ENCODE results near the gene SPSB4. TPM values are rescaled to one million over a fixed set of nuclear protein-coding genes. Genes with fewer than 3 reads are reported as not detected.

The SPSB4 gene
- total and polyA plus RNA-seq, 9 donors, result 0.07 to 0.57 (median 0.12) TPM; not detected in 5

DNA sequence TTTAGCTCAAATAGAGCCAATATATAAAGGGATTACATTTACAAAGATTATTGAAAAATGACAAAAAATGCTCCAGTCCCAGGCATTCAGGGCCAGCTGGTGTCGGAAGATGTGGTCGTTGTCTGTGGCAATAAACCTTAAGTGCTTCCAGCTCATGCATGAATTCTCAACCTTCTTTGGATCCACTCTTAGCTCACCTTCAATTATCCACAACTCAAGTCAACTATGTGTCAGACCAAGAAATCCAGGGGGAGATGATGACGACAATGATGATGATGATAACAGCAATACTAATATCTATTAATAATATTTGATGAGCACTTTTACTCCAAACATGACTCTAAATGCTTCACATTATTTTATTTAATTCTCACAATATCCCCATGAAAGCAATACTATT, 126.9 kb downstream of the SPSB4 start:
- H3K9me3 ChIP-seq, result peaks cover 0 to 4% of the 10 kb centered on the region in 2 donors
- H3K27ac ChIP-seq, result no peak overlapping the region
- H3K36me3 ChIP-seq, result no peaks in the 10 kb centered on the region
- H3K27me3 ChIP-seq, result no peaks in the 10 kb centered on the region
- no peak for DNase-seq
- H3K4me1 ChIP-seq (ENCODE audit: insufficient read depth), result no peaks in the 10 kb centered on the region
- TF ChIP-seq POLR2A (IDR thresholded peaks at IDR 0.05) (no peak), EP300 (IDR thresholded peaks at IDR 0.05) (no peak), CTCF (IDR thresholded peaks at IDR 0.05) (no peak)
- no peak overlapping the region for H3K4me3 ChIP-seq
- intact Hi-C loops (cut with DNase I), result no loop called here
- WGBS, 3 donors, result 71 to 78% (median 73%) methylated on average over 3 of the region's 3 CpGs

DNA sequence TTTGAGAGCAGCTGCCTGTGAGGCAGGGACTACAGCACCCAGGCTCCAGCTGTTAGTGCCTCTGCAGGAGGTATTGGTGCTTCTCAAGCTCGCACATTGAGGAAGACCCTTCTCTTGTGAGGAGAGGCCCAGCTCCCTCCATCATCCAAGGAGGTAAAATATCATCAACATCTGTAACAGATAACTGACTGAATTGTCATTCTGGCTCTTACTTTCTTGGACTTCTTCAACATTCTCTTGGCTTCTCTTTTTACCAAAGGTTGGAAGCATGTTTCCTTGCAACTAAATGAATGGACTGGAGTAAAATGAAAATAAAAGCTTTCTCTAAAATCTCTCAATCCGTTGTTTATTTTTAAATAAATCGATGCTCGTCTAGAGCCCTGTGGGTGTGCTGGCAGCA, 127.4 kb downstream of the SPSB4 start:
- TF ChIP-seq POLR2A (IDR thresholded peaks at IDR 0.05) (no peak), CTCF (IDR thresholded peaks at IDR 0.05) (no peak), EP300 (IDR thresholded peaks at IDR 0.05) (no peak)
- Histone ChIP-seq H3K36me3 (no peaks in the 10 kb centered on the region), H3K9me3 (peaks cover 0 to 4% of the 10 kb centered on the region in 2 donors), H3K27me3 (no peaks in the 10 kb centered on the region), H3K27ac (no peak overlapping the region), H3K4me3 (no peak overlapping the region), H3K4me1 (ENCODE audit: insufficient read depth) (no peaks in the 10 kb centered on the region)
- 39 to 60% (median 48%) methylated on average over 4 of the region's 4 CpGs for WGBS, 3 donors
- intact Hi-C loops (cut with DNase I), result no loop called here
- no peak for DNase-seq

DNA sequence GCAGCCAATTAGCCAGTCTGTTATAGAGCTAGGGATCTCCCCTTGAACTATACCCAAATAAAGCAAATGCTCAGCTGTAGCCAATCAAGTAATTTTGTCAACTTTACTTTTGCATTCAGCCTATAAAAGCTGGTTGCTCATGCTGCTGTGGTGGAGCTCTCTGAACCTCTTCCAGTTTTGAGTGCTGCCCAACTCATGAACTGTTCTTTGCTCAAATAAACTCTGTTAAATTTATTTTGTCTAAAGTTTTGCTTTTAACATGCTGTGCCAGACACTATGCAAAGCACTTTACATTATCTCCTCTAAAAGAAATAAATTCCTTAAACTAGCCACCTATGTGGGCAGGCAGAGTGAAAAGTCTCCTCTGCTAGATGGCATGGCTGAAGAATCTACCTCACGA, 128.8 kb downstream of the SPSB4 start:
- intact Hi-C loops (cut with DNase I), result no loop called here
- H3K27me3 ChIP-seq, result no peaks in the 10 kb centered on the region
- 94 to 95% (median 94%) methylated on average over 1 of the region's 1 CpG for WGBS, 3 donors
- peaks cover 0 to 4% of the 10 kb centered on the region in 2 donors for H3K9me3 ChIP-seq
- H3K27ac ChIP-seq, result no peak overlapping the region
- H3K4me1 ChIP-seq (ENCODE audit: insufficient read depth), result no peaks in the 10 kb centered on the region
- no peaks in the 10 kb centered on the region for H3K36me3 ChIP-seq
- TF ChIP-seq POLR2A (IDR thresholded peaks at IDR 0.05) (no peak), EP300 (IDR thresholded peaks at IDR 0.05) (no peak), CTCF (IDR thresholded peaks at IDR 0.05) (no peak)
- no peak overlapping the region for H3K4me3 ChIP-seq
- no peak for DNase-seq

DNA sequence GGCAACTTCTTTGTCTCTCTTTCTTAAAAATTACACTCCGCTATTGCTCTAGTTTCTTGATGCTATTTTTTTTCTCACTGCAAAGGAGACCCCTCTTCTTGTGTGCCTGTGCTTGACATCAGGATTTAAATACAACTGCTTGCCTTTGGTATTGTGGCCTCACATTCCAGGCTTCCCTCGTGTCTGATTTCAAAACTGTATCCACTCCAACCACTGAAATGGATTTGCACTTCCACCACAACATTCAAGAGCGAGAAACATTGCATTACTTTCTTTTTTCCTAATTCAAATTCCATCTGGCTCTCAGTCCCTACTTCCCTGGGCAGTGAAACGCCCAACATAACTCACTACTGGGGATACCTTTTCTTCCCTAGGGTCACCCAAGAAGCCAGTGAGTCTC, 130.0 kb downstream of the SPSB4 start:
- no peaks in the 10 kb centered on the region for H3K27me3 ChIP-seq
- peaks cover 0 to 4% of the 10 kb centered on the region in 2 donors for H3K9me3 ChIP-seq
- no peak overlapping the region for H3K4me3 ChIP-seq
- H3K27ac ChIP-seq, result no peak overlapping the region
- no peak for DNase-seq
- no peak for TF ChIP-seq CTCF (IDR thresholded peaks at IDR 0.05)
- TF ChIP-seq POLR2A (IDR thresholded peaks at IDR 0.05), result no peak
- no peak for TF ChIP-seq EP300 (IDR thresholded peaks at IDR 0.05)
- no peaks in the 10 kb centered on the region for H3K36me3 ChIP-seq
- H3K4me1 ChIP-seq (ENCODE audit: insufficient read depth), result no peaks in the 10 kb centered on the region
- WGBS, 3 donors, result 74 to 75% (median 75%) methylated on average over 4 of the region's 4 CpGs
- intact Hi-C loops (cut with DNase I), result no loop called here

Data from ovary (tissue), 9 donors.